Measurements from ENCODE around the gene VAMP2.

Gene VAMP2

GRCh38 chr17:8121407-8121680, 41.4 kb downstream of the VAMP2 start:
- no peak for DNase-seq

GRCh38 chr17:8120520-8121406, 42.0 kb downstream of the VAMP2 start:
- DNase-seq: peak; percentile 71

- peak; percentile 85 for DNase-seq
These were observed 42.9 kb downstream of the VAMP2 start for GRCh38 chr17:8119581-8120519.

- peak; percentile 88 for DNase-seq
These were observed 43.8 kb downstream of the VAMP2 start for GRCh38 chr17:8118769-8119580.

- peak; percentile 10 for DNase-seq
These were observed 44.6 kb downstream of the VAMP2 start, which contains the start of gene ALOXE3 for GRCh38 chr17:8117980-8118768. Gene ALOXE3, minus strand, starts transcription at chr17:8118514. Its CDS starts 524 bp downstream, at chr17:8117990.

GRCh38 chr17:8117367-8117979, 45.3 kb downstream of the VAMP2 start:
- no peak for DNase-seq

GRCh38 chr17:8116776-8117175, 46.0 kb downstream of the VAMP2 start:
- no peak for DNase-seq

- DNase-seq: no peak
These were observed 51.8 kb downstream of the VAMP2 start for GRCh38 chr17:8110907-8111306.

GRCh38 chr17:8110456-8110804, 52.3 kb downstream of the VAMP2 start:
- no peak for DNase-seq

- DNase-seq: peak; percentile 66
These were observed 52.9 kb downstream of the VAMP2 start for GRCh38 chr17:8109661-8110455.
